Neural progenitor cell (in vitro differentiated cells): ENCODE data around the gene LRRN2. TPM values are rescaled to one million over a fixed set of nuclear protein-coding genes. Genes with fewer than 3 reads are reported as not detected.

Experiments used
- DNase-seq: peaks from one replicate; pipeline ENCODE4 v3.0.0-alpha.2; 2016; ENCODE audit warnings: low spot score
- H2AFZ ChIP-seq: fragments of 200-600 bp; sonication (generic); replicated peaks from 2 replicates; pipeline ENCODE4 v1.6.1; 2016; ENCODE audit warnings: antibody characterized with exemption
- H3F3A ChIP-seq: fragments of 200-600 bp; sonication (generic); 2 replicates; pipeline ENCODE4 v1.6.1; 2016; ENCODE audit warnings: antibody characterized with exemption, low read depth
- H3K27ac ChIP-seq: fragments of 200-600 bp; sonication (generic); 2 replicates; pipeline ENCODE4 v1.5.1; 2016; ENCODE audit warnings: mild to moderate bottlenecking
- H3K27me3 ChIP-seq: fragments of 200-600 bp; sonication (generic); 2 replicates; pipeline ENCODE4 v1.6.1; 2016; ENCODE audit warnings: mild to moderate bottlenecking, moderate library complexity
- H3K36me3 ChIP-seq: fragments of 200-600 bp; sonication (generic); 2 replicates; pipeline ENCODE4 v1.5.1; 2016
- H3K4me1 ChIP-seq: fragments of 200-600 bp; sonication (generic); 2 replicates; pipeline ENCODE4 v1.6.1; 2016; ENCODE audit warnings: mixed run types
- H3K4me2 ChIP-seq: fragments of 200-600 bp; sonication (generic); 2 replicates; pipeline ENCODE4 v1.6.1; 2016
- H3K4me3 ChIP-seq: fragments of 200-600 bp; sonication (generic); 2 replicates; pipeline ENCODE4 v1.5.1; 2016
- H3K79me2 ChIP-seq: fragments of 200-600 bp; sonication (generic); 2 replicates; pipeline ENCODE4 v1.6.1; 2016; ENCODE audit warnings: low read depth
- H3K9ac ChIP-seq: fragments of 200-600 bp; sonication (generic); 2 replicates; pipeline ENCODE4 v1.6.1; 2016
- H3K9me3 ChIP-seq: fragments of 200-600 bp; sonication (generic); 2 replicates; pipeline ENCODE4 v1.5.1; 2016; ENCODE audit warnings: low read depth
- H4K20me1 ChIP-seq: fragments of 200-600 bp; sonication (generic); 2 replicates; pipeline ENCODE4 v1.6.1; 2016; ENCODE audit warnings: low read depth
- H3K27ac Mint-ChIP-seq: 3 replicates; pipeline ENCODE4 v1.8.0; 2021; ENCODE audit warnings: mixed read lengths
- H3K27me3 Mint-ChIP-seq: 2 replicates; pipeline ENCODE4 v1.8.0; 2022; ENCODE audit warnings: low read depth, mild to moderate bottlenecking, inconsistent platforms, moderate library complexity, mixed read lengths; ENCODE audit not compliant: insufficient read depth
- H3K36me3 Mint-ChIP-seq: 3 replicates; pipeline ENCODE4 v1.8.0; 2021; ENCODE audit warnings: mixed read lengths
- H3K4me1 Mint-ChIP-seq: 3 replicates; pipeline ENCODE4 v1.8.0; 2021; ENCODE audit warnings: mixed read lengths
- H3K4me3 Mint-ChIP-seq: 3 replicates; pipeline ENCODE4 v1.8.0; 2021; ENCODE audit warnings: mild to moderate bottlenecking, moderate library complexity, mixed read lengths
- H3K9me3 Mint-ChIP-seq: 3 replicates; pipeline ENCODE4 v1.8.0; 2020; ENCODE audit warnings: mixed read lengths
- CTCF ChIP-seq: fragments of 200-600 bp; sonication (generic); IDR thresholded peaks from 2 replicates; pipeline ENCODE4 v1.5.1; 2017; ENCODE audit warnings: antibody characterized with exemption, mild to moderate bottlenecking
- EZH2 ChIP-seq: fragments of 200-600 bp; sonication (generic); IDR thresholded peaks from 2 replicates; pipeline ENCODE4 v1.6.1; 2017; ENCODE audit warnings: antibody characterized with exemption, mild to moderate bottlenecking, moderate library complexity
- EZH2phosphoT487 ChIP-seq: fragments of 200-600 bp; sonication (generic); IDR thresholded peaks from 2 replicates; pipeline ENCODE4 v1.6.1; 2017; ENCODE audit warnings: antibody characterized with exemption
- total RNA-seq: library from RNA; depleted of rRNA; stranded (reverse); fragments of >200 nt; gene quantifications from 2 replicates; pipeline ENCODE4 v1.2.3, GENCODE V29; 2015; ENCODE audit warnings: low replicate concordance

Gene LRRN2
- total RNA-seq, 1 donor from 2014 or later: 1.9 TPM

GRCh38 chr1:204577794-204578478 is 107.6 kb downstream of the LRRN2 start:
- H3K27me3 Mint-ChIP-seq: peaks cover 15% of the 10 kb centered on the region
- no peaks in the 10 kb centered on the region for H3K9me3 Mint-ChIP-seq
- no peak overlapping the region for H3K27ac Mint-ChIP-seq
- Histone ChIP-seq H3F3A (peaks cover 25% of the 10 kb centered on the region), H3K9me3 (no peaks in the 10 kb centered on the region), H3K4me2 (no peak overlapping the region), H3K4me1 (peaks cover 56% of the 10 kb centered on the region), H3K27me3 (peaks cover 3% of the 10 kb centered on the region), H3K4me3 (no peak overlapping the region), H3K9ac (no peak overlapping the region), H3K27ac (no peak overlapping the region), H3K79me2 (no peaks in the 10 kb centered on the region), H3K36me3 (no peaks in the 10 kb centered on the region), H4K20me1 (no peaks in the 10 kb centered on the region), H2AFZ (no peak overlapping the region)
- H3K4me3 Mint-ChIP-seq: no peak overlapping the region
- DNase-seq: no peak
- no peaks in the 10 kb centered on the region for H3K36me3 Mint-ChIP-seq
- H3K4me1 Mint-ChIP-seq: peaks cover 49% of the 10 kb centered on the region
- TF ChIP-seq EZH2 (no peak), CTCF (no peak), EZH2phosphoT487 (no peak)

- Histone ChIP-seq H3K27ac (no peak overlapping the region), H3K9me3 (no peaks in the 10 kb centered on the region), H2AFZ (no peak overlapping the region), H3K4me2 (peak overlapping the region; percentile 31), H3K4me3 (no peak overlapping the region), H3F3A (peaks cover 25% of the 10 kb centered on the region), H3K27me3 (peaks cover 3% of the 10 kb centered on the region), H4K20me1 (no peaks in the 10 kb centered on the region), H3K9ac (no peak overlapping the region), H3K79me2 (no peaks in the 10 kb centered on the region), H3K36me3 (no peaks in the 10 kb centered on the region), H3K4me1 (peaks cover 56% of the 10 kb centered on the region)
- H3K9me3 Mint-ChIP-seq: no peaks in the 10 kb centered on the region
- H3K4me3 Mint-ChIP-seq: no peak overlapping the region
- H3K4me1 Mint-ChIP-seq: peaks cover 53% of the 10 kb centered on the region
- peak; percentile 30 for DNase-seq
- no peaks in the 10 kb centered on the region for H3K36me3 Mint-ChIP-seq
- TF ChIP-seq CTCF (no peak), EZH2 (no peak), EZH2phosphoT487 (no peak)
- H3K27ac Mint-ChIP-seq: no peak overlapping the region
- peaks cover 15% of the 10 kb centered on the region for H3K27me3 Mint-ChIP-seq
These were observed 109.1 kb downstream of the LRRN2 start for GRCh38 chr1:204576422-204576821.

GRCh38 chr1:204575221-204576190 is 110.0 kb downstream of the LRRN2 start:
- Histone ChIP-seq H3K27me3 (peaks cover 3% of the 10 kb centered on the region), H3K27ac (no peak overlapping the region), H2AFZ (no peak overlapping the region), H3K79me2 (no peaks in the 10 kb centered on the region), H3K9me3 (no peaks in the 10 kb centered on the region), H3K4me3 (no peak overlapping the region), H3K4me1 (peaks cover 56% of the 10 kb centered on the region), H3K36me3 (no peaks in the 10 kb centered on the region), H4K20me1 (no peaks in the 10 kb centered on the region), H3F3A (peaks cover 25% of the 10 kb centered on the region), H3K4me2 (peak overlapping the region; percentile 31), H3K9ac (no peak overlapping the region)
- Mint-ChIP-seq H3K9me3 (no peaks in the 10 kb centered on the region), H3K4me1 (peaks cover 53% of the 10 kb centered on the region), H3K27ac (no peak overlapping the region), H3K27me3 (peaks cover 15% of the 10 kb centered on the region), H3K4me3 (no peak overlapping the region), H3K36me3 (no peaks in the 10 kb centered on the region)
- peak; percentile 29 for DNase-seq
- TF ChIP-seq CTCF: no peak
- no peak for TF ChIP-seq EZH2
- no peak for TF ChIP-seq EZH2phosphoT487
